H1 (cell line): Measurements from ENCODE around the gene CDHR5. TPM values are rescaled to one million over a fixed set of nuclear protein-coding genes. Genes with fewer than 3 reads are reported as not detected.

ENCODE experiments used
- HDAC6 ChIP-seq: IDR thresholded peaks from one replicate; pipeline ENCODE4 v1.7.1; 2012; ENCODE audit warnings: low read depth, mild to moderate bottlenecking, inconsistent platforms, low read length, moderate library complexity
- polyA plus RNA-seq, 7 experiments: library from polyadenylated mRNA; depleted of rRNA in 3 of 7; stranded (reverse) in 5 of 7; unstranded in 2 of 7; fragments of >200 nt in 5 of 7; fragments of 200-250 nt in 2 of 7; gene quantifications; 1 replicate in 5 of 7; 2 replicates in 1 of 7; 4 replicates in 1 of 7; pipeline versions ENCODE4 v1.2.1 to v1.2.3, GENCODE V29; 2011 to 2013; ENCODE audit warnings: missing spikeins in 2 of 7, mixed read lengths in 2 of 7
- total RNA-seq: library from RNA; stranded (reverse); fragmentation: NEBNext Ultra II Directional; extraction: Animal tissue kit (Norgen Biotek cat#: 25700); gene quantifications from 2 replicates; pipeline ENCODE4 v1.2.1, GENCODE V29; 2021

Gene CDHR5
- total and polyA plus RNA-seq, 2 of the 8 experiments (the other 6 are each of a cell fraction or from before 2014, with no cell fraction given), result not detected

DNA sequence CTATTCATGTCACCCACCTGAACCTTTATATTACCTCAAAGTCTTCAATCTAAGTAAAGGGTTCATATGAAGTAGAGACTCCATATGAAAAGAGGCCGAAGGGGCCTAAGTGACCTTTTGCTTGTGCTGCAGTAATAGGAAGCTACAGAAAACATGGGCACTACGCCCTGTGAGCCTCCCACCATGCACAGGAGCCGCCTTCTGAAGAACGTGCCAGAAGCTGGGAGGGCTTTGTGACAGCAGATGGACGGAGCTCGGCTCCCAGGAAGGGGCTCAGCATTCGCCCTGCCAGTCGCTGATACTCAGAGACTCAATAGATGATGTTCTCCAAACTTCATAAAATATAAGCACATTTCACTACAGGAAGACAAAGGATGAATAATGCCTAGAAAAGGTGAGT lies 49.1 kb upstream of the CDHR5 start (continued):
- TF ChIP-seq HDAC6, result no peak
